ENCODE measurements around the gene EXOC4.

EXOC4 gene

GRCh38 chr7:133448012-133448411 lies 195.1 kb downstream of the EXOC4 start:
- no peak overlapping the region for H3K27ac ChIP-seq
- TF ChIP-seq CTCF (IDR thresholded peaks at IDR 0.05): no peak
- H3K4me3 ChIP-seq: no peak overlapping the region
- DNase-seq (ENCODE audit: low spot score): no peak

GRCh38 chr7:133452577-133452976 lies 199.7 kb downstream of the EXOC4 start:
- Histone ChIP-seq H3K4me3 (no peak overlapping the region), H3K27ac (no peak overlapping the region)
- TF ChIP-seq CTCF (IDR thresholded peaks at IDR 0.05): no peak
- DNase-seq (ENCODE audit: low spot score): no peak

- no peak for TF ChIP-seq CTCF (IDR thresholded peaks at IDR 0.05)
- Histone ChIP-seq H3K27ac (no peak overlapping the region), H3K4me3 (no peak overlapping the region)
- DNase-seq (ENCODE audit: low spot score): no peak
These were observed 205.8 kb downstream of the EXOC4 start for GRCh38 chr7:133458688-133459087.

GRCh38 chr7:133461421-133461820 lies 208.5 kb downstream of the EXOC4 start:
- H3K4me3 ChIP-seq: no peak overlapping the region
- H3K27ac ChIP-seq: no peak overlapping the region
- DNase-seq (ENCODE audit: low spot score): no peak
- no peak for TF ChIP-seq CTCF (IDR thresholded peaks at IDR 0.05)

GRCh38 chr7:133475655-133476054 lies 222.8 kb downstream of the EXOC4 start:
- no peak for TF ChIP-seq CTCF (IDR thresholded peaks at IDR 0.05)
- DNase-seq (ENCODE audit: low spot score): no peak
- no peak overlapping the region for H3K27ac ChIP-seq
- H3K4me3 ChIP-seq: no peak overlapping the region

GRCh38 chr7:133477791-133478190 lies 224.9 kb downstream of the EXOC4 start:
- no peak for TF ChIP-seq CTCF (IDR thresholded peaks at IDR 0.05)
- Histone ChIP-seq H3K27ac (no peak overlapping the region), H3K4me3 (no peak overlapping the region)
- no peak for DNase-seq (ENCODE audit: low spot score)

- no peak for TF ChIP-seq CTCF (IDR thresholded peaks at IDR 0.05)
- no peak for DNase-seq (ENCODE audit: low spot score)
- H3K27ac ChIP-seq: no peak overlapping the region
- H3K4me3 ChIP-seq: no peak overlapping the region
These were observed 225.8 kb downstream of the EXOC4 start for GRCh38 chr7:133478591-133479135.

Measured in coronary artery (tissue), 2 donors.